NCI-H748 (cell line): ENCODE data around the gene FAM124B.

Source experiments
- DNase-seq: peaks from one replicate; lab custom pipeline; 2025; ENCODE audit not compliant: unreplicated experiment; lab: John Stamatoyannopoulos, UW

Gene FAM124B

GRCh38 chr2:224401641-224402342 is at the start of gene FAM124B:
Gene FAM124B (minus strand): TSS chr2:224402107. CDS start chr2:224401768, 339 bp downstream.
- DNase-seq: no peak

- DNase-seq: peak; percentile 39
Observed at GRCh38 chr2:224449212-224450147, 47.6 kb upstream of the FAM124B start.

GRCh38 chr2:224448236-224448635 is 46.3 kb upstream of the FAM124B start:
- DNase-seq: no peak

- no peak for DNase-seq
Observed at GRCh38 chr2:224444783-224445182, 42.9 kb upstream of the FAM124B start.

GRCh38 chr2:224444021-224444420 is 42.1 kb upstream of the FAM124B start:
- DNase-seq: no peak

- peak; percentile 60 for DNase-seq
Observed at GRCh38 chr2:224442071-224442967, 40.4 kb upstream of the FAM124B start.

GRCh38 chr2:224440988-224441387 is 39.1 kb upstream of the FAM124B start:
- DNase-seq: no peak

- no peak for DNase-seq
Observed at GRCh38 chr2:224438726-224439125, 36.8 kb upstream of the FAM124B start.

- no peak for DNase-seq
Observed at GRCh38 chr2:224436634-224437033, 34.7 kb upstream of the FAM124B start.

- no peak for DNase-seq
Observed at GRCh38 chr2:224434618-224435017, 32.7 kb upstream of the FAM124B start.

GRCh38 chr2:224433442-224433841 is 31.5 kb upstream of the FAM124B start:
- DNase-seq: no peak

GRCh38 chr2:224432003-224432579 is 30.2 kb upstream of the FAM124B start:
- no peak for DNase-seq

- no peak for DNase-seq
Observed at GRCh38 chr2:224429441-224429810, 27.5 kb upstream of the FAM124B start.

GRCh38 chr2:224428787-224429440 is 27.0 kb upstream of the FAM124B start:
- no peak for DNase-seq

GRCh38 chr2:224427471-224427870 is 25.6 kb upstream of the FAM124B start:
- DNase-seq: no peak

- DNase-seq: no peak
Observed at GRCh38 chr2:224426656-224427055, 24.7 kb upstream of the FAM124B start.

- DNase-seq: no peak
Observed at GRCh38 chr2:224421065-224421464, 19.2 kb upstream of the FAM124B start.

- no peak for DNase-seq
Observed at GRCh38 chr2:224417947-224418346, 16.0 kb upstream of the FAM124B start.

- DNase-seq: no peak
Observed at GRCh38 chr2:224417361-224417729, 15.4 kb upstream of the FAM124B start.

GRCh38 chr2:224416656-224417360 is 14.9 kb upstream of the FAM124B start:
- no peak for DNase-seq
